ENCODE data around the gene CD300A.

Gene CD300A

GRCh38 chr17:74439691-74440567 is 26.5 kb upstream of the CD300A start:
- Histone ChIP-seq H3K27ac (replicated peaks) (0 out of 2 replicates have a peak overlapping the region, but pooled peaks have one; percentile 5), H3K4me3 (replicated peaks; ENCODE audit: insufficient read depth, low read length) (no peak overlapping the region), H3K27me3 (ENCODE audit: insufficient read depth, poor library complexity, severe bottlenecking) (no peaks in the 10 kb centered on the region)
- peak in 1 of 2 experiments; percentile 58 for DNase-seq (ENCODE audit: low read depth in 1 of 2, low spot score in 1 of 2)
- TF ChIP-seq POLR2AphosphoS5 (IDR thresholded peaks at IDR 0.05; ENCODE audit: low read depth) (0 out of 2 replicates have a peak, but pooled peaks have one; percentile 32), SPI1 (IDR thresholded peaks at IDR 0.05; ENCODE audit: borderline replicate concordance, low read depth) (peak; percentile 88), GABPA (IDR thresholded peaks at IDR 0.05; ENCODE audit: low read depth) (no peak)

GRCh38 chr17:74441537-74441936 is 24.9 kb upstream of the CD300A start:
- no peaks in the 10 kb centered on the region for H3K27me3 ChIP-seq (ENCODE audit: insufficient read depth, poor library complexity, severe bottlenecking)
- H3K4me3 ChIP-seq (replicated peaks; ENCODE audit: insufficient read depth, low read length) = no peak overlapping the region
- DNase-seq (ENCODE audit: low read depth in 1 of 2, low spot score in 1 of 2) = no peak
- TF ChIP-seq REST (IDR thresholded peaks at IDR 0.05; ENCODE audit: insufficient replicate concordance, low read depth) (no peak), CTCF (IDR thresholded peaks at IDR 0.05; ENCODE audit: insufficient read depth, low read length) (no peak), GABPA (IDR thresholded peaks at IDR 0.05; ENCODE audit: low read depth) (no peak), SPI1 (IDR thresholded peaks at IDR 0.05; ENCODE audit: borderline replicate concordance, low read depth) (no peak), POLR2AphosphoS5 (IDR thresholded peaks at IDR 0.05; ENCODE audit: low read depth) (no peak)
- H3K27ac ChIP-seq (replicated peaks) = no peak overlapping the region

GRCh38 chr17:74442291-74442669 is 24.2 kb upstream of the CD300A start:
- TF ChIP-seq REST (IDR thresholded peaks at IDR 0.05; ENCODE audit: insufficient replicate concordance, low read depth) (no peak), POLR2AphosphoS5 (IDR thresholded peaks at IDR 0.05; ENCODE audit: low read depth) (no peak), GABPA (IDR thresholded peaks at IDR 0.05; ENCODE audit: low read depth) (no peak), CTCF (IDR thresholded peaks at IDR 0.05; ENCODE audit: insufficient read depth, low read length) (no peak), SPI1 (IDR thresholded peaks at IDR 0.05; ENCODE audit: borderline replicate concordance, low read depth) (no peak)
- Histone ChIP-seq H3K27ac (replicated peaks) (peak overlapping the region; percentile 86), H3K27me3 (ENCODE audit: insufficient read depth, poor library complexity, severe bottlenecking) (no peaks in the 10 kb centered on the region), H3K4me3 (replicated peaks; ENCODE audit: insufficient read depth, low read length) (no peak overlapping the region)
- DNase-seq (ENCODE audit: low read depth in 1 of 2, low spot score in 1 of 2) = no peak

- H3K4me3 ChIP-seq (replicated peaks; ENCODE audit: insufficient read depth, low read length) = peak overlapping the region; percentile 16; the same call in 1 of the 2 replicates
- peak overlapping the region; percentile 86 for H3K27ac ChIP-seq (replicated peaks)
- TF ChIP-seq POLR2AphosphoS5 (IDR thresholded peaks at IDR 0.05; ENCODE audit: low read depth) = peak; percentile 89
- TF ChIP-seq GABPA (IDR thresholded peaks at IDR 0.05; ENCODE audit: low read depth) = 0 out of 2 replicates have a peak, but pooled peaks have one; percentile 8
- TF ChIP-seq REST (IDR thresholded peaks at IDR 0.05; ENCODE audit: insufficient replicate concordance, low read depth) = peak; percentile 60
- no peak for TF ChIP-seq CTCF (IDR thresholded peaks at IDR 0.05; ENCODE audit: insufficient read depth, low read length)
- TF ChIP-seq SPI1 (IDR thresholded peaks at IDR 0.05; ENCODE audit: borderline replicate concordance, low read depth) = peak; percentile 5; the same call in 1 of the 2 replicates
- H3K27me3 ChIP-seq (ENCODE audit: insufficient read depth, poor library complexity, severe bottlenecking) = no peaks in the 10 kb centered on the region
- DNase-seq (ENCODE audit: low read depth in 1 of 2, low spot score in 1 of 2) = peak; percentile 77 to 78
These were observed 23.5 kb upstream of the CD300A start for GRCh38 chr17:74442670-74443515.
